KMS-11 (cell line): Measurements from ENCODE around the gene COL19A1.

Experiments
- H2AFZ ChIP-seq: fragments of 200-600 bp; sonication (generic); 2 replicates; pipeline ENCODE4 v1.6.1; 2016; ENCODE audit warnings: antibody characterized with exemption, mixed run types, low read depth
- H3K27ac ChIP-seq: fragments of 200-600 bp; sonication (generic); 2 replicates; pipeline ENCODE4 v1.6.1; 2016; ENCODE audit warnings: mild to moderate bottlenecking, mixed run types
- H3K27me3 ChIP-seq: fragments of 200-600 bp; sonication (generic); 2 replicates; pipeline ENCODE4 v1.6.1; 2017; ENCODE audit warnings: mild to moderate bottlenecking, low read depth, mixed run types, moderate library complexity; ENCODE audit not compliant: insufficient read depth
- H3K36me3 ChIP-seq: fragments of 200-600 bp; sonication (generic); 2 replicates; pipeline ENCODE4 v1.6.1; 2017; ENCODE audit warnings: mild to moderate bottlenecking, mixed run types; ENCODE audit not compliant: insufficient read depth
- H3K4me1 ChIP-seq: fragments of 200-600 bp; sonication (generic); 2 replicates; pipeline ENCODE4 v1.6.1; 2016; ENCODE audit warnings: mild to moderate bottlenecking, low read depth, mixed run types; ENCODE audit not compliant: poor library complexity, severe bottlenecking
- H3K4me2 ChIP-seq: fragments of 200-600 bp; sonication (generic); 2 replicates; pipeline ENCODE4 v1.7.0; 2016; ENCODE audit warnings: mild to moderate bottlenecking, mixed run types
- H3K4me3 ChIP-seq: fragments of 200-600 bp; sonication (generic); IDR thresholded peaks from 2 replicates; pipeline ENCODE4 v1.6.1; 2017; ENCODE audit warnings: low read depth, low read length, mixed read lengths; ENCODE audit not compliant: insufficient read depth
- H3K79me2 ChIP-seq: fragments of 200-600 bp; sonication (generic); 2 replicates; pipeline ENCODE4 v1.6.1; 2016; ENCODE audit warnings: low read depth, mixed run types; ENCODE audit not compliant: insufficient read depth
- H3K9ac ChIP-seq: fragments of 200-600 bp; sonication (generic); 2 replicates; pipeline ENCODE4 v1.6.1; 2016; ENCODE audit warnings: mild to moderate bottlenecking, mixed run types
- H4K20me1 ChIP-seq: fragments of 200-600 bp; sonication (generic); 2 replicates; pipeline ENCODE4 v1.6.1; 2016; ENCODE audit warnings: mild to moderate bottlenecking, mixed run types; ENCODE audit not compliant: insufficient read depth
- CTCF ChIP-seq: fragments of 200-600 bp; sonication (generic); conservative IDR thresholded peaks from 2 replicates; pipeline ENCODE4 v1.6.1; 2017; ENCODE audit warnings: low read depth, mild to moderate bottlenecking, antibody characterized with exemption, low read length, moderate library complexity, mixed read lengths

COL19A1 gene

GRCh38 chr6:70252604-70253003, 386.2 kb downstream of the COL19A1 start:
- no peak overlapping the region for H3K4me2 ChIP-seq
- H3K9ac ChIP-seq = no peak overlapping the region
- no peaks in the 10 kb centered on the region for H3K4me1 ChIP-seq
- no peaks in the 10 kb centered on the region for H3K27me3 ChIP-seq
- H3K27ac ChIP-seq = no peak overlapping the region
- H3K79me2 ChIP-seq = no peaks in the 10 kb centered on the region
- no peak overlapping the region for H2AFZ ChIP-seq
- H3K36me3 ChIP-seq = no peaks in the 10 kb centered on the region
- H3K4me3 ChIP-seq = no peak overlapping the region
- TF ChIP-seq CTCF = no peak
- no peaks in the 10 kb centered on the region for H4K20me1 ChIP-seq

- H3K9ac ChIP-seq = no peak overlapping the region
- H3K27ac ChIP-seq = no peak overlapping the region
- no peaks in the 10 kb centered on the region for H3K27me3 ChIP-seq
- TF ChIP-seq CTCF = no peak
- no peaks in the 10 kb centered on the region for H3K4me1 ChIP-seq
- H2AFZ ChIP-seq = no peak overlapping the region
- H3K4me3 ChIP-seq = no peak overlapping the region
- H3K36me3 ChIP-seq = no peaks in the 10 kb centered on the region
- H3K4me2 ChIP-seq = no peak overlapping the region
- H4K20me1 ChIP-seq = no peaks in the 10 kb centered on the region
- H3K79me2 ChIP-seq = no peaks in the 10 kb centered on the region
Observed at GRCh38 chr6:70253923-70254322, 387.6 kb downstream of the COL19A1 start.

GRCh38 chr6:70254784-70255183, 388.4 kb downstream of the COL19A1 start:
- Histone ChIP-seq H3K4me1 (no peaks in the 10 kb centered on the region), H3K9ac (no peak overlapping the region), H3K27ac (no peak overlapping the region), H2AFZ (no peak overlapping the region), H3K4me3 (no peak overlapping the region), H3K27me3 (no peaks in the 10 kb centered on the region), H4K20me1 (no peaks in the 10 kb centered on the region), H3K4me2 (no peak overlapping the region), H3K79me2 (no peaks in the 10 kb centered on the region), H3K36me3 (no peaks in the 10 kb centered on the region)
- no peak for TF ChIP-seq CTCF

GRCh38 chr6:70257768-70258273, 391.5 kb downstream of the COL19A1 start:
- TF ChIP-seq CTCF = no peak

More at GRCh38 chr6:70257768-70258273, 391.5 kb downstream of the COL19A1 start:
- Histone ChIP-seq H3K79me2 (no peaks in the 10 kb centered on the region), H3K9ac (no peak overlapping the region), H2AFZ (no peak overlapping the region), H3K4me2 (no peak overlapping the region), H4K20me1 (no peaks in the 10 kb centered on the region), H3K36me3 (no peaks in the 10 kb centered on the region), H3K27me3 (no peaks in the 10 kb centered on the region), H3K4me3 (no peak overlapping the region), H3K27ac (no peak overlapping the region), H3K4me1 (no peaks in the 10 kb centered on the region)
